ENCODE measurements around the gene RPL35A. TPM values are rescaled to one million over a fixed set of nuclear protein-coding genes. Genes with fewer than 3 reads are reported as not detected.
A peak's percentile ranks its signal among the peaks of the same experiment; 100 is the strongest.
"Not testable (repeated sequence)": the region's sequence is repeated elsewhere in the genome, so short reads cannot be mapped to it uniquely, and the experiment has no call there.

RPL35A gene
- 1,132 and 1,216 TPM in 2 replicates for total RNA-seq
- long read RNA-seq, transcript RPL35A-205 (5 exons, 553 nt), result minor isoform, 12 of 342 reads
- long read RNA-seq, transcript RPL35A-207 (2 exons, 687 nt), result minor isoform, 12 of 342 reads
- long read RNA-seq, transcript RPL35A-206 (5 exons, 1,444 nt), result major isoform, 291 of 342 reads
- long read RNA-seq, partial matches to known transcripts, result 13 of 342 reads
- long read RNA-seq, other reads (novel, unspliced or antisense), result 10 of 342 reads

GRCh38 chr3:197949778-197950676 lies at the start of gene RPL35A:
RPL35A (plus strand) TSS chr3:197950190; CDS start chr3:197950968, 778 bp downstream.
- peaks cover 23% of the 10 kb centered on the region for H3K4me1 Mint-ChIP-seq (ENCODE audit: low read depth)
- peak within 1 kb of the TSS; percentile 100 for H3K27ac Mint-ChIP-seq
- no peaks in the 10 kb centered on the region for H3K27me3 Mint-ChIP-seq
- H3K36me3 Mint-ChIP-seq (ENCODE audit: insufficient read depth), result peaks cover 22% of the 10 kb centered on the region
- peak; percentile 70 for DNase-seq (ENCODE audit: low spot score, unreplicated experiment)
- H3K9me3 Mint-ChIP-seq (ENCODE audit: low read depth), result no peaks in the 10 kb centered on the region
- peak within 1 kb of the TSS; percentile 98 for H3K4me3 Mint-ChIP-seq (ENCODE audit: low read depth)
- TF ChIP-seq CTCF (IDR thresholded peaks at IDR 0.05; ENCODE audit: unreplicated experiment), result no peak

DNA sequence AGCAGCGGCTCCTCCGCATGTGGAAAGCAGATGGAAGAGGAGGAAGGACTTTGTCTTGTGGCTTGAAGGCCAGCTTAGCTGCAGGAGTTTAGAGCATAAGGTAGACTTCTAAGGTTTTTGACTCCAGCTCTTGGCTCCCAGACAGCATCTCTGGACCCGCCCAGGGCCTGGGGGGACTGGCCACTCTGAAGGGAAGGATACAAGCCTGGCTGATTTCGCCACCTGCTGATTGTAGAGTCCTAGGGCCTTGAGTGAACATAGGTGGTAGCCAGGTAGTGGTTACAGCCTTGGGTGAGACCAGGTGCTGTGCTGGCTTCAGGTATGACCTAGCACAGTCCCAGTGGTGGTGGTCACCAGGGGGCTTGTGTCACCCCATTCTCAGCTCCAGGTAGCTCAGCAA lies 48.4 kb upstream of the RPL35A start:
- no peak for TF ChIP-seq CTCF (IDR thresholded peaks at IDR 0.05; ENCODE audit: unreplicated experiment)
- H3K4me3 Mint-ChIP-seq (ENCODE audit: low read depth), result no peak overlapping the region
- no peak overlapping the region for H3K27ac Mint-ChIP-seq
- peaks cover 11% of the 10 kb centered on the region for H3K9me3 Mint-ChIP-seq (ENCODE audit: low read depth)
- H3K27me3 Mint-ChIP-seq, result no peaks in the 10 kb centered on the region
- H3K36me3 Mint-ChIP-seq (ENCODE audit: insufficient read depth), result peaks cover 4% of the 10 kb centered on the region
- peaks cover 6% of the 10 kb centered on the region for H3K4me1 Mint-ChIP-seq (ENCODE audit: low read depth)
- DNase-seq (ENCODE audit: low spot score, unreplicated experiment), result no peak

DNA sequence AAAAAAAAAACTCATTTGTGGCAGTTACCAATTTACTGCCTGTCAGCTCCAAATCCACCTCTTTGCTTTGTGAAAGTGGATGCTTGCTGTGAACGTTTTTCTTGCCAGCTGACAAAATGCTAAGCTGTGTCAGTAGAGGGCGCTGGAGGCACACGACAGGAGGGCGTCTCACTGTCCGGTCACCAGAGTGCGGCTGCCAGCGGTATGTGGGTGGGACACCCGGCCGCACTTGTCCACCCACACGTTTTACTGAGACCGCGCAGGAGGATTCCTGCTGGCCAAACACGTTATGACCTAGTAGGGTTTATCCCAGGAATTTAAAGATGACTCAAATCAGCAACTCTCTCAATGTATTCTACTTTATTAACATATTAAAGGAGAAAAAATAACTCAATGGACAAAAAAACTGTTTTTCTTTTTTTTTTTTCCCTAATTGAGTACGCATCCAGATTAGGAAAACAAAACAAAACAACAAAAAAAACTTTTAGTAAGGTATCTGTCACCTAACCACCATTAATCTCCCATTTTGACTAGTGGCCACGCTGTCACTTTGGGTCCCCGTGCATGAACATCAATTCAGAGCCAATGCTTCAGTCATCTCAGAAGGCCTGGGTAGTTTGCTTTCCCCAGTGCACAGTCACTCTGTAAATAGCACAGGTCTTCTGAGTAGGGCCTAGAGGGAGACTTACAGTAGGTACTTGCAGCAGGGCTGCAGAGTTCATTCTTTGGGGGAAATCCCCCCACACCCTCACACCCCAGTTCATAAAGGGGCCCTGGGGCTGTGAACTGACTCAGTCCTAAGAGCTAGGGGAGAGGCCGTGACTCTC lies 43.8 kb upstream of the RPL35A start:
- Mint-ChIP-seq H3K4me1 (ENCODE audit: low read depth) (peaks cover 4% of the 10 kb centered on the region), H3K4me3 (ENCODE audit: low read depth) (no peak overlapping the region), H3K27me3 (no peaks in the 10 kb centered on the region), H3K27ac (no peak overlapping the region), H3K36me3 (ENCODE audit: insufficient read depth) (peaks cover 4% of the 10 kb centered on the region), H3K9me3 (ENCODE audit: low read depth) (peaks cover 11% of the 10 kb centered on the region)
- TF ChIP-seq CTCF (IDR thresholded peaks at IDR 0.05; ENCODE audit: unreplicated experiment), result peak; percentile 94
- DNase-seq (ENCODE audit: low spot score, unreplicated experiment), result peak; percentile 78

GRCh38 chr3:197906850-197907187 lies 43.2 kb upstream of the RPL35A start:
- peaks cover 11% of the 10 kb centered on the region for H3K9me3 Mint-ChIP-seq (ENCODE audit: low read depth)
- no peak for TF ChIP-seq CTCF (IDR thresholded peaks at IDR 0.05; ENCODE audit: unreplicated experiment)
- peaks cover 4% of the 10 kb centered on the region for H3K4me1 Mint-ChIP-seq (ENCODE audit: low read depth)
- H3K27ac Mint-ChIP-seq, result no peak overlapping the region
- no peak overlapping the region for H3K4me3 Mint-ChIP-seq (ENCODE audit: low read depth)
- peaks cover 4% of the 10 kb centered on the region for H3K36me3 Mint-ChIP-seq (ENCODE audit: insufficient read depth)
- no peak for DNase-seq (ENCODE audit: low spot score, unreplicated experiment)
- no peaks in the 10 kb centered on the region for H3K27me3 Mint-ChIP-seq

GRCh38 chr3:197907196-197907595 lies 42.8 kb upstream of the RPL35A start:
- Mint-ChIP-seq H3K27ac (no peak overlapping the region), H3K4me1 (ENCODE audit: low read depth) (peaks cover 4% of the 10 kb centered on the region), H3K27me3 (no peaks in the 10 kb centered on the region), H3K9me3 (ENCODE audit: low read depth) (peaks cover 8% of the 10 kb centered on the region), H3K4me3 (ENCODE audit: low read depth) (no peak overlapping the region), H3K36me3 (ENCODE audit: insufficient read depth) (peaks cover 2% of the 10 kb centered on the region)
- no peak for TF ChIP-seq CTCF (IDR thresholded peaks at IDR 0.05; ENCODE audit: unreplicated experiment)
- DNase-seq (ENCODE audit: low spot score, unreplicated experiment), result no peak

GRCh38 chr3:197908550-197908949 lies 41.4 kb upstream of the RPL35A start:
- not testable (repeated sequence) for H3K36me3 Mint-ChIP-seq (ENCODE audit: insufficient read depth); H3K4me1 Mint-ChIP-seq (ENCODE audit: low read depth); H3K9me3 Mint-ChIP-seq (ENCODE audit: low read depth); DNase-seq (ENCODE audit: low spot score, unreplicated experiment); H3K4me3 Mint-ChIP-seq (ENCODE audit: low read depth); H3K27ac Mint-ChIP-seq; H3K27me3 Mint-ChIP-seq
